Eye (tissue), 1 donor: ENCODE data around the gene ELMO3.

ENCODE experiments used
- DNase-seq: peaks from one replicate; pipeline ENCODE4 v3.0.0-alpha.2; 2015

ELMO3 gene, protein sequence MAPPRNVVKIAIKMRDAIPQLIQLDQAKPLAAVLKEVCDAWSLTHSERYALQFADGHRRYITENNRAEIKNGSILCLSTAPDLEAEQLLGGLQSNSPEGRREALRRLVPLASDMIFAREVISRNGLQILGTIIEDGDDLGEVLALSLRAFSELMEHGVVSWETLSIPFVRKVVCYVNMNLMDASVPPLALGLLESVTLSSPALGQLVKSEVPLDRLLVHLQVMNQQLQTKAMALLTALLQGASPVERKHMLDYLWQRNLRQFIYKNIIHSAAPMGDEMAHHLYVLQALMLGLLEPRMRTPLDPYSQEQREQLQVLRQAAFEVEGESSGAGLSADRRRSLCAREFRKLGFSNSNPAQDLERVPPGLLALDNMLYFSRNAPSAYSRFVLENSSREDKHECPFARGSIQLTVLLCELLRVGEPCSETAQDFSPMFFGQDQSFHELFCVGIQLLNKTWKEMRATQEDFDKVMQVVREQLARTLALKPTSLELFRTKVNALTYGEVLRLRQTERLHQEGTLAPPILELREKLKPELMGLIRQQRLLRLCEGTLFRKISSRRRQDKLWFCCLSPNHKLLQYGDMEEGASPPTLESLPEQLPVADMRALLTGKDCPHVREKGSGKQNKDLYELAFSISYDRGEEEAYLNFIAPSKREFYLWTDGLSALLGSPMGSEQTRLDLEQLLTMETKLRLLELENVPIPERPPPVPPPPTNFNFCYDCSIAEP

DNA sequence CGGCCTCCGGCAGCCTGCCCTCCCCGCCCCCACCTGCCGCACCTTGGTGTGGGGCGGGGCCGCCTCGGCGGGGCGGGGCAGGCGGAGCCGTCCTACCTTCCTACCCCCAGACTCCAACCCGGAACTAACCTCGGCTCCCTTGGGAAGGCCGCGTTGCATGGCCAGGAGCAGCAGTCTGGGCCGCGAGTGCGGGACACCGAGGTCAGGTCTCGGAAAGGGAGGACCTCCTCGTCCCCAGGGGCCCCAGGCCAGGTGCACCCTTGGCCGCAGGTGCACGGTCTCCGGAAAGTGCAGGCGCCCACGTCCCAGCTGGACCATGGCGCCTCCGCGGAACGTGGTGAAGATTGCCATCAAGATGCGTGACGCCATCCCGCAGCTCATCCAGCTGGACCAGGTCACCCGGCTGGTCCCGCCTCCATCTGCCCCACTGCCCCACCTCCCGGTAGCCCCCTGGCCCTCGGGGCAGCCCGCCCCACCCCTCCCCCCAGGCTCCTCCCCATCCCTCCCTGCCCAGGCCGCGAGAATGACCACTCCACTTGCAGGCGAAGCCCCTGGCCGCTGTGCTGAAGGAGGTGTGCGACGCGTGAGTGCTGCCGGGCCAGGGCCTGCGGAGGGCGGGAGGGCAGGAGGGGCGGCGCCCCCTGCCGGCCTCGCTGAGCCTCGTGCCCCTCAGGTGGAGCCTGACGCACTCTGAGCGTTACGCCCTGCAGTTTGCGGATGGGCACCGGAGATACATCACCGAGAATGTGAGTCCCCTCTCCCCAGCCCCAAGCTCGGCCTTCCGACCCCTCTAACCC is at the start of gene ELMO3:
Gene ELMO3 (plus strand): TSS at position 121 of the 797 bp plus-strand sequence. CDS start 196 bp downstream, at position 317.
- DNase-seq, result peak; percentile 24

DNA sequence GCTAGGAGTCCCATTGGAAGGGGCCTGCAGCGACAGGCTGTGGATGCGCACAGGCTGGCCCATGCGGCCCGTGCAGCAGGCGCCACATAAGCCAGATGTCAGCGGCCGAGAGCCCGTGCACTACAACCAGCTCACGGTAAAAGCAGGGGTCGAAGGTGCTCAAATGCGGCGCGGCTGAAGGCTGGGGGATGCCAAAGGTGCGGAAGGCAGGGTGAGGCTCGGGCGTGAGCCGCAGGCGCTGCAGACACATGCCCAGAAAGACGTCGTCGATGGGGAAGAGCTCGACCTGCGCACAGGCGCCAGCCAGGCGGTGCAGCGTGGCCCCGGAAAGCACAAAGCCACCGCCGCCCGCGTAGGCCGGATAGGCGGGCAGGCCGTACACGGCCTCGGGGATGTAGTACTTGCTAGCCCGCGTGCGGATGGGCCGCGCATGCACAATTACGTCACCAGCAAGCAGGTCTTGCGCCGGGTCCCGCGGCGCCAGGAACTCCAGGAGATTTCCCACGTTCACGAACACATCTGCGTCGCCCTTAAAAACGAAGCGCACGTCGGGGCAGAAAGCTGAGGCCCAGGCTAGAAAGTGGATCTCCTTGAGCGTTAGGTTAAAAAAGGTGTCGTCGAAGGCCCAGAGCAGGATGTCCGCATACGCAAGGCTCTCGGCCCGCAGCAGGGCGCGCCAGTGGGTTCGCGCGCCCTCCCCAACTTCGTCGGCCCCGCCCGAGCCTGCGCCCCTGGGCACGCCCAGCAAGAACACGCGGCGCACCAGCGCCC is 49.5 kb upstream of the ELMO3 start:
- no peak for DNase-seq

DNA sequence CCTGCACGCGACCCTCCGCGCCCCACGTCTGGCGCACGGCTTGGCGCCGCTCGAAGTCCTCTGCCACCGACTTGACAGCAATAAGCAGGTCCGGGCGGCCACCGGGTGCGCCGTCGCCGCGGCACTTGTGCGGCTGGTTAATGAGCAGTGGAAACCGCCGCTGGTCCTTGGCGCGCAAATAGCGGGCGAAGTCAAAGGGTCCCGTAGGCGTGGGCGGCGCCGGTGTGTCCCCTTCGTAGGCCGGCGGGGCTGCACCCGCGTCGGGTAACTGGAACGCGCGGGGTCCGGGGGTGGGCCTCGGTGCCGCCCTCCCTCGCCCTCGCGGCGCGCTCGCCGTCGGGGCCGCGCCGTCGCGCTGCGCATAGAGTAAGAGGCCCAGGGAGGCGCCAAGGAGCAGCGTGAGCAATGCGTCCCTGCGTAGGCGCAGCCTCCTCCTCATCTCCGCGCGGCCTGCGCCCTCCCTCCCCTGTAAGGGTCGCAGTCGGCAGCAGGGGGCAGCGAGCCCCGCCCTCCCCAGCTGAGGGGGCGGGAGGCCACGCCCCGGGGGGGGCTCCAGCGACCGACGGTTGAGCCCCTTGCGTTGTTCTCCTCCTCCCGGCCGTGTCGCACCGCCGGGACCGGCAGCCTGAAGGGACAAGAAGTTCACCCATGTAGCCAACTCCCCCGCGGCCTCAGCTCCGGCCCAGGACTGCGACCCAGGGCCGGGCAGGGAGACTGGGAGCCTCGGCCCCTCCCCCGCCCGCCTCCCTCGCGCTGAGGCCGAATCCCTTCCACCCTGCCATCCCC is 48.7 kb upstream of the ELMO3 start:
- DNase-seq, result peak; percentile 77

DNA sequence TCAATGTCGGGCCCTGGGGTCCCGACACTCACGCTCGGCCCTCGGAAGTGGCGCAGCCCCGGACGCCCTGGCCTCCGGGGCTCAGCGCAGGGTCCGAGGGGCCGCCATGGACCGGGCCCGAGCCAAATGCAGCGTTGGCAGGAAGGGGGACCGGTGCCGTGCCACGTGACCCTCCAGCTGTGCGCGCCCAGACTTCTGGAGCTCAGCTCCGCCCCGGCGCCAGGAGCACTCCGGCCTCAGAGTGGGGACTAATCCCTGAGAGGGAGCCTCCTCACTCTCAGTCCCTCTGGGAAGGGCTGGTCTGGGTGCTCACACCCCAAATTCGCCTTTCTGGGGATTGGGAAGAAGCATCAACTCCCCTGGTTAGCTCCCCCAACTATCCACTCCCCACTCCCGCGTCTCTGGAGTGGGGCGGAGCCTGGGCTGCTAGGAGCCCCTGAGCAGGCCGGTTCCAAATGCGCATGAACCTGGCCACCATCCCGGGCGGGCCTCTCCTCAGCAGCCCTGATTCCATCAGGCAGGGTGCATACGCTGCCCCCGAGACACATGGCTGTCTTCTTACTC is 48.0 kb upstream of the ELMO3 start, which contains the start of gene B3GNT9:
Gene B3GNT9 (minus strand): TSS at position 166 of the 564 bp plus-strand sequence. CDS start 513 bp downstream, outside the sequence.
- DNase-seq, result peak; percentile 85

DNA sequence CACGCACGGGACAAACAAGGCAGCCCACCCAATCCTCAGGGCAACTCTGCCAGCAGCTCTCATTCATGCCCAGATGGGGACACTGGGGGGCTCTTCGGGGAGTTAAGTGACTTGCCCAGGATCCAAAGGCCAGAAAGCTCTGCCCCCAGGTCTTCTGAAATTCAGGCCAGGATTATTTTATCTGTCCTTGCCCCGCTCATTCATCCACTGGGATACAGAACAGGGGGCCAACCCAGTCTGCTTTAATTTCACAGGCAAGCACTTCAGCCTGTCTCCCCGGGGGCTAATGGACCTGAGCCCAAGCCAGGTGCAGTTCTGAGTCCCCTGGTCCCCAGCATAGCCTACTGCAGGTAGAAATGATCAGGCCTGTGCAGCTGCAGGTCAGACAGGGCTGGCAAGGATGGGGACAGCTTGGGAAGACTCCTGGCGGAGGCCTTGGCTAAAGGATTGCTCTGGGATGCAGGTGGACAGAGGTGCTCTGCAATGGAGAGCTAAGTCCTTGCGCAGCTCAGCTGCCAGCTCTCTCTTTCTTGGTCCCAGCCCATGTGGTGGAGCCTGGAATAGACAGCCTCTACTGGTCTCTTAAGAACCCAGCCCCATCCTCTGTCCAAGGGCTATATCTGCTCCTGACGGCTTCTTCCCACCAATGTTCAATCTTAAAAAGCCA is 47.4 kb upstream of the ELMO3 start:
- no peak for DNase-seq

DNA sequence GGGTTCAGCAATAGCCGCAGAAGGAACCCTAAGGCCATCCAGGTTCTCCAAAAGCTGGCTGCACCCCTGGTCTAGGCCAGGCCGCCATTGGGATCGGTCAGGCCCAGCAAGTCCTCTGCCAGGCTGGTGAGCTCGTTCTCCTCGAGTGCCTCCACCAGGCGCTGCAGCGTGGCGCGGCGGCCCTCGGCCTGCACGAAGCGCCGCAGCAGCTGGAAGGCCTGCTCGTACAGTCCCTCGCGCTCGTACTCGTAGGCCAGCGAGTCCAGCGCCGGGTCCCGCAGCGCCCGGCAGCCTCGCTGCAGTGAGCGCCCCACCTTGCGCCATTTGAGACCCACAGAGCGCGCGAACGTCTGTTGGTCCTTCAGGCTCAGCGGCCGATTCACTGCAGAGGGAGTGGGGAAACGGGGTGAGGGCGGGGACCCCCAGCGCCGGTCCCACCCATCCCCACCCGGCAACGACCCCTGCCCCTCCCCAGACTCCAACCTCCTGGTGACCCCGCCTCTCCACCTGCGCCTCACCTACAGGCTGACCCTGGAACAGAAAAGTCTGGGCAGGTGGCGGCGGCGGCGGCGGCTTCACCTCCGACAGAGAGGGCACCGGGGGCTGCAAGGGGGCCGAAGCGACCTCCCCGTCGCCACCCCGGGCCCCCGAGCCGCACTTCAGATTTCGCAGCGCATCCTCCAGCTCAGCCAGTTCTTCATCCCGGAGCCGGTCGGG is 44.2 kb upstream of the ELMO3 start:
- peak; percentile 48 for DNase-seq

DNA sequence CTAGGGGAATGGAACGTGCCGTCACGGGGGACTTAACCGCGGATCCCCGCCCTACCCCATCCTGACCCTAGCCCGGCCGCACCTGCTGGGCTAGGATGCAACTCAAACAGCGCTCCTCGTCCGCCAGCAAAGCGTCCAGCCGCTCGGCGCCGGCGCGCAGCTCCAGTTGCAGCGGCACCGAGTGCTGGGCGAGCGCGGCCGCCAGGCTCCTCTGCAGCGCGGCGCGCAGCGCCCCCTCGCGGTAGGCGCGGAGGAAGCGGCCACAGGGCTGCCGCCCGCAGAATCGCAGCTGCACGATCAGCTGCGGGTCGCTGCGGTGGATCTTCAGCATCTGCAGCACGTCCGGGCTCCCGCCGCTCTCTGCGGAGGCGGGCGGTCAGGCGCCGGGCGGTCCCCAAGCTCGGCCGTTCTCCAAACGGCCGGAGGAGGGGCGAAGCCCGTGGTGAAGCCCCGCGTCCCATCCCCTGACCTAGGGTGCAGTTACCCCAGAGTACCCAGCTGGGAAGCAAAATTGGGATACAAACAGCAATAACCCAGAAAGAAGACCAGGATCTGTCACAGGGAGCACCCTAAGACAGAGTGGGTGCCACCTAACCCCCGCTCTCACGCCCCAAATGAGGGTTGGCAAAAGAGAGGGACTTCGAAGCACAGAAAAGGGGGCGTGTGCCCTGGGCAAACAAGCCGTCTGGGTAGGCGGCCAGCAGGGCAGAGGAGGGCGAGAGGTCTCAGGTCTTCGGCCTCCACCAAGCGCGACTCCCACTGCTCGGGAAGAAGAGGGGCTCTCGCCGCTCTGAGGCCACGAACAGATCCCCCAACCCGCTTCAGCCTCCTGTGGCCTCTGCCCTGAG is 43.4 kb upstream of the ELMO3 start:
- peak; percentile 93 for DNase-seq

DNA sequence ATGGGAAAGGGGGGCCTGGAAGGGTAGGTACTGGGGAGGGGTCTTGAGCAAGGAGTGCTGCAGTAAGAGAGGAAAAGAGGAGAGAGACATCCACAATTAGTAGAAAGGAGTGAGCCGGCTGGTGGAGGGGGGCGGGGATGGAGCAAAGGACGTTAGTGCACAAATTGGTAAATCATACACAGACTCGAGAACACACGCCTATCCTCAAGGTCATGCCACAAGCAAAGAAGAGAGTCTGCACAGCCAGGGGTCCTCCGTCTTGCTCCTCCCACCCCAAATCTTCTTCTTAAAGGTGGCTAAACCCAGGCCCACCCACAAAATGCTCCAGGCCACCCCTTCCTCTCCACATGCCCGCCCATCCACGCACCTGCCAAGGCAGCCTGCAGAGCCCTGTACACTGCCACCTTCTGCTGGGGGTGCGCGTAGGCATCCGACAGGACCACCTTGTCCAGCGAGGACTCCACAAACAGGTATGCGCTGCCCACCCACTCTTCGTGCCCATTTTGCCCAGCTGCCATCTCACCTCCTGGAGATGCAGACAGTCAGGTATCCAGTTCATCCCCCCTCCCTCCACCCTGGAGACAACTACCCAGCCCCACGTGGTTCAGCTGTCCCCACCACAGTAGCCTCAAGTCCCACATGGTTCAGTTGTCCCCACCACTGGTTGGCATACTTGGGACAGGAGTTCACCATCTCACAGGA is 42.6 kb upstream of the ELMO3 start:
- no peak for DNase-seq

DNA sequence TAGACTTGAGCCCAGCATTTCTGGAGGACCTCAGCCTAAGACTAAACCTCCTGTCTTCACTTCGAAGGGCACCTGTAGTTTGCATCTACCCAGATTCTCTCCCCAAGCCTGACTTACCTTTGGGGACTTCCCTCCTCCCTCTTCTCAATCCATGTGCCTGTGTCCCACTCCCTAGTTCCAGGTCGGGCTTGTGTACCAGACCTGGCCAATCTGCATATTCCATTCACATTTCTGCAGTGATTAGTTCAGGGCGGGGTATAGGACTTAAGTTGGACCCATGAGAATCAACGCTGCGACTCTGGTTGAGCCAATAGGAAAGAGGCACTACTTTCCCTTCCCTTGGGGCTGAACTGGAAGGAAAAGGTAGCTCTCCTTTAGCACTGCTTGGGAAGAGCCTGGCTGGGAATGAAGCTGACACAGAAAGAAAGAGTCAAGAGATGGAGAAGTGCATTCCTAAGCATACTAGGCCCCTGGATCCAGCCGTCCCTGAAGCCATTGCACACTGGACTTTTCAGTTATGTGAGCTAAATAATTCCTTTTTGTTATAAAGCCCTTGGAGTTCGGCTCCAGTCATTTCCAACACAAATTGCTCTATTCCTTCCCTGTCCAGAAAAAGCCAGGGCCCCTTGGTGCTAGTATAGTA is 41.7 kb upstream of the ELMO3 start:
- no peak for DNase-seq

DNA sequence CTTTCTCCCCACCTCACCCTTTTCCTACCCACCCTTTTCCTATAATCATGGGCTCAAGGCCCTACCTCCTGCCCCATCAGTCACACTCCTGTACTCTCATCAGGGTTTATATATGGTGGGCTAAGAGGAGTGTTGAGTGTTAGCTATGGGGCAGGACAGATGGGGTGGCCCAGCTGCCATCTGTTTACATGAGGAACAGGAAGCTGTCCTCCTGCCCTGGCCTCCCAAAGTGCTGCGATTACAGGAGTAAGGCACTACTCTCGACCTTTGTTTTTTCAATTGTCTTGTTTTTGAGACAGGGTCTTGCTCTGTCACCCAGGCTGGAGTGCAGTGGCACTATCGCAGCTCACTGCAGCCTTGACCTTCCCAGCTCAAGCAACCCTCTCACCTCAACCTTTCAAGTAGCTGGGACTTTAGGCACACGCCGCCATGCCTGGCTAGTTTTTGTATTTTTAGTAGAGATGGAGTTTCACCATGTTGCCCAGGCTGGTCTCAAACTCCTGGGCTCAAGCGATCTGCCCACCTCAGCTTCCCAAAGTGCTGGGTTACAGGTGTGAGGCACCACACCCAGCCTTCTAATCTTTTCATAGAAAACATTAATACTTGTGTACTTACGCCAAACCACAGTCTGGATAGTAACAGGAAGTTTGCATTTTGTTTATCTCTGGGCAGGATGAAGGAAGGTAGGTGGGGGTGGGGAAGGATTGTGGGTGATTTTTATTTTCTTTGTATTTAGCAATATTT is 40.9 kb upstream of the ELMO3 start:
- no peak for DNase-seq

DNA sequence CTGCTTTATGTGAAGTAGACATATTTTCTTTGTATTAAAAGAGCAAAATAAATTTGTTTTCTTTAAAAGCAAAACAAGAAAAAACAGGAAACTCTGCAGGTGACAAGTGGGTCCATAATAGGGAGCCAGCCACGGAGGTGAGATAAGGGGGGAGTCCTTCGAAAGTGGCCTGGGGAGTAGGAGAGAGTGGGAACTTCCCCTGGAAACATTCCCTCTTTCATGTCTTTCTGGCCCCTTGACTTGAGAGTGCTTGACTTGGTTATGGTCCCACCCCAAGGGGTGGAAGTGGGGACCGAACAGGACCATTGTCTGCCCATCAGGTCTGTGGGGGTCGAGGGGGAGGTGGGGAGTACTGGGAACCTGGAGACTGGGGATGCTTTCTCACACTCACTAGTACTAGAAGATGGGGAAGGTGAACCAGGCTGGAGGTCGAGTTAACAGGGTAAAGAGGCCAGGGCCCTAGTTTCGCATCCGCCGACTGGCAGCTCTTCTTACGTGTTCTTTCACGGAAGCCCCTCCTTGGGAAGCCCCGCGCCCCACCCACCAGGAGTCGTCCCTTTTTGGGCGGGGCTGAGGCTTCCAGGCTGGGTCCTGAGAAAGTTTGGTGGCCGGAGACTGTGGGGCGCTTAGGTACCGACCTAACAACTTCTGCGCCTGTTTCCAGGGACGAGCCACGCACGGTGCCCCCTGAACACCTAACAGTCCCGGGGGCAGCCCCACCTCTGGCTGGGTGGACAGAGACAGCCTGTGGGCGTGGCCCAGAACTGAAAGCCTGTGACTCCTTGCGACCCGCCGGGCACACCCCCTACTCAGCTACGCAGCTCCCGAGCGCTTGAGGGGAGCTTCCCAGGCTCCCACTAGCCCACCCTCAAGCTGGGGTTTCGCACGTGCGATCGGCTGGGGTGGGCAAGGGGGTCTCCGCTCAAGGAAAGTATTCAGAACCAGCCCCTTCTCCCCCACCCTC is 40.0 kb upstream of the ELMO3 start:
- DNase-seq, result peak; percentile 44

DNA sequence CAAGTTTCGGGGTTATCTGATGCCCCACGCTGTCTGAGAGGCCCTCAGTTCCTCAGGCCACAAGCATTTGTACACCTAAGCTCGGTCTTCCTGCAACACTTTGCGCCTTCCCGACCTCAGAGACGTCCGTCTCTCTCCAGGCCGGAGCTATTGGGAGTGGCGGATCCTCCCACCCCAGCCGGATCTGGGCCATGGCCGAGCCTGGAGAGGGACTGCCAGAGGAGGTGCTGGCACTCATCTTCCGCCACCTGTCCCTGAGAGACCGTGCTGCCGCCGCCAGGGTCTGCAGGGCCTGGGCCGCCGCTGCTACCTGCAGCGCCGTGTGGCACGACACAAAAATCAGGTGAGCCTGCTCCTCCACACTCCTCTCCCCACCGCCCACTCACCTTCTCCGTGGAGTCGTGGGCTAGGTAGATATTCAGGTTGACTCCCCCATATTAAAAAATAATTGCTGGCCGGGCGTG is 37.3 kb upstream of the ELMO3 start:
- DNase-seq, result no peak

DNA sequence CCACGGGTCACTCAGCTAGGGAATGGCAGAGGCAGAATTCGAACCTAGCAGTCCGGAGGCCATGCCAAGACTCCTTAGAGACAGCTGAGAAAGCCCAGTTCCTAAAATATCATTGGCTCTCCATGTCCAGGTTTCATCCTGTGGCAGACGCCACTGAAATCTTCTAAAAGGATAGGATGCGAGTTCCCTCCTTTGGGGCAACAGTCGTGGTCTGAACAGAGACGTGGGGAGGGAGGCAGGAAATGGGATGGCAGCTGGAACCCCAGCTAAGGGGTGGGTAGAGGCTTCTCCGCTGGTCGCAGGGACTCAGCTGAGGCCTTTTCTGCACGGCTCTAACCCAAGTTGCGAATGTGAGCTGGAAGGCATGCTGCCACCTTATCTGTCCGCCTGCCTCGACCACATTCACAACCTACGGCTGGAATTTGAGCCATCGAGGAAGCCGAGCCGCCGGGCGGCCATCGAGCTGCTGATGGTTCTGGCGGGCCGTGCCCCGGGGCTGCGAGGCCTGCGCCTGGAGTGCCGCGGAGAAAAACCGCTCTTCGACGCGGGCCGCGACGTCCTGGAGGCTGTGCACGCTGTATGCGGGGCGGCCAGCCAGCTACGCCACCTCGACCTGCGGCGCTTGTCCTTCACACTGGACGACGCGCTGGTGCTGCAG is 36.3 kb upstream of the ELMO3 start:
- no peak for DNase-seq

DNA sequence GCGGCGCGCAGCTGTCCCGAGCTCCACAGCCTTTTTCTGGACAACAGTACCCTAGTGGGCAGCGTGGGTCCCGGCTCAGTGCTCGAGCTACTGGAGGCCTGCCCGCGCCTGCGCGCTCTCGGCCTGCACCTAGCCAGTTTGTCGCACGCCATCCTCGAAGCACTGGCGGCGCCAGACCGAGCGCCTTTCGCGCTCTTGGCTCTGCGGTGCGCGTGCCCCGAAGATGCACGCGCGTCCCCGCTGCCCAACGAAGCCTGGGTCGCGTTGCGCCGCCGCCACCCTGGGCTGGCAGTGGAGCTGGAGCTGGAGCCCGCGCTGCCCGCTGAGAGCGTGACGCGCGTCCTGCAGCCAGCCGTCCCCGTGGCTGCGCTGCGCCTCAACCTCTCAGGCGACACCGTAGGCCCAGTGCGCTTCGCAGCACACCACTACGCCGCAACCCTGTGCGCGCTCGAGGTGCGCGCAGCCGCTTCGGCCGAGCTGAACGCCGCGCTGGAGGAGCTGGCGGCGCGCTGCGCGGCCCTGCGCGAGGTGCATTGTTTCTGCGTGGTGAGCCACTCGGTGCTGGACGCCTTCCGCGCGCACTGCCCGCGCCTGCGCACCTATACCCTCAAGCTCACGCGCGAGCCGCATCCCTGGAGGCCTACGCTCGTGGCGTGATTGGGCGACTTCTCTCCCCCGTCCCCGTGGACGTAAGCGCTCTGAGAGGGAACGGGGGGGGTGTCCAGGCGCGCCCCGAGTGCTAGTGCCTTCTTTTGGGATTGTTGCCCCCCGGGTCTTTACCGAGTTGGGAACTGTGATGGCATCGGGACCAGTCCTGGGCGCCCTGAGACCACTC is 35.5 kb upstream of the ELMO3 start:
- DNase-seq, result peak; percentile 80
